ENCODE data around the gene CAMK1D.
A peak's percentile ranks its signal among the peaks of the same experiment; 100 is the strongest.

- TF ChIP-seq CTCF (conservative IDR thresholded peaks at IDR 0.05 in 1 of 2, IDR thresholded peaks at IDR 0.05 in 1 of 2; ENCODE audit: extremely low read depth in 1 of 2, insufficient read depth in 1 of 2, low read depth in 1 of 2, low read length in 2 of 2): peak; percentile 11 to 57
- no peak for TF ChIP-seq EZH2 (IDR thresholded peaks at IDR 0.05; ENCODE audit: borderline replicate concordance, low read length)
Measured at GRCh38 chr10:12717981-12718707, 368.8 kb downstream of the CAMK1D start.
